Common myeloid progenitor, CD34-positive (primary cell): ENCODE data around the gene SIGLEC1.

Experiments
- CTCF ChIA-PET: fragments of 350-600 bp; sonication (Branson Sonifier 250); formaldehyde crosslinking; loops from one replicate; lab custom pipeline; 2021; ENCODE audit warnings: antibody characterized with exemption; lab: Charles Lee
- POLR2A ChIA-PET: fragments of 350-600 bp; sonication (Branson Sonifier 250); formaldehyde crosslinking; loops from one replicate; lab custom pipeline; 2021; ENCODE audit warnings: antibody characterized with exemption; lab: Charles Lee
- DNase-seq, 3 donors: peaks; one replicate each; pipeline versions ENCODE4 v3.0.0 to v3.0.0-alpha.2; 2013
- H3K27ac ChIP-seq, 2 experiments: 1 replicate in 1 of 2; 2 replicates in 1 of 2; pipeline ENCODE4 v1.7.0; 2013; ENCODE audit warnings: inconsistent platforms in 2 of 2, low read length in 2 of 2, mild to moderate bottlenecking in 2 of 2, low read depth in 1 of 2, moderate library complexity in 1 of 2; ENCODE audit not compliant: severe bottlenecking in 2 of 2, insufficient read depth in 1 of 2, poor library complexity in 1 of 2
- H3K27me3 ChIP-seq, 5 experiments: replicated peaks in 2 of 5; 1 replicate in 3 of 5; 2 replicates in 2 of 5; pipeline versions ENCODE4 v1.6.1 to v1.7.0; 2013; ENCODE audit warnings: low read length in 4 of 5, mild to moderate bottlenecking in 2 of 5, moderate library complexity in 2 of 5, inconsistent platforms in 1 of 5; ENCODE audit not compliant: insufficient read depth in 5 of 5, control insufficient read depth in 4 of 5
- H3K36me3 ChIP-seq, 4 experiments: 1 replicate in 2 of 4; 2 replicates in 2 of 4; pipeline versions ENCODE4 v1.6.1 to v1.7.0; 2013; ENCODE audit warnings: low read length in 3 of 4, control low read depth in 1 of 4, mild to moderate bottlenecking in 1 of 4; ENCODE audit not compliant: control insufficient read depth in 4 of 4, insufficient read depth in 4 of 4
- H3K4me1 ChIP-seq, 4 experiments: 1 replicate in 3 of 4; 2 replicates in 1 of 4; pipeline versions ENCODE4 v1.6.1 to v1.7.1; 2013; ENCODE audit warnings: low read length in 3 of 4, mild to moderate bottlenecking in 3 of 4, control low read depth in 1 of 4, inconsistent platforms in 1 of 4, moderate library complexity in 1 of 4; ENCODE audit not compliant: control insufficient read depth in 4 of 4, insufficient read depth in 4 of 4; ENCODE audit errors: control extremely low read depth in 1 of 4
- H3K4me3 ChIP-seq, 7 experiments: 1 replicate in 4 of 7; 2 replicates in 3 of 7; pipeline versions ENCODE4 v1.5.1 to v1.7.0; 2013; ENCODE audit warnings: mild to moderate bottlenecking in 7 of 7, low read length in 6 of 7, moderate library complexity in 6 of 7, inconsistent platforms in 2 of 7, low read depth in 2 of 7, control low read depth in 1 of 7; ENCODE audit not compliant: insufficient read depth in 4 of 7, control insufficient read depth in 1 of 7; ENCODE audit errors: extremely low read depth in 1 of 7
- H3K9me3 ChIP-seq, 5 experiments: 1 replicate in 4 of 5; 2 replicates in 1 of 5; pipeline versions ENCODE4 v1.6.1 to v1.7.1; 2013; ENCODE audit warnings: low read length in 4 of 5, mild to moderate bottlenecking in 2 of 5, inconsistent platforms in 1 of 5, low read depth in 1 of 5, moderate library complexity in 1 of 5; ENCODE audit not compliant: control insufficient read depth in 4 of 5, insufficient read depth in 2 of 5; ENCODE audit errors: control extremely low read depth in 1 of 5
- WGBS: methylation state at CpG from one replicate; pipeline ENCODE4 v1.1.5; 2013; ENCODE audit not compliant: insufficient coverage; 5-methylcytosine and 5-hydroxymethylcytosine counted together

SIGLEC1 gene

DNA sequence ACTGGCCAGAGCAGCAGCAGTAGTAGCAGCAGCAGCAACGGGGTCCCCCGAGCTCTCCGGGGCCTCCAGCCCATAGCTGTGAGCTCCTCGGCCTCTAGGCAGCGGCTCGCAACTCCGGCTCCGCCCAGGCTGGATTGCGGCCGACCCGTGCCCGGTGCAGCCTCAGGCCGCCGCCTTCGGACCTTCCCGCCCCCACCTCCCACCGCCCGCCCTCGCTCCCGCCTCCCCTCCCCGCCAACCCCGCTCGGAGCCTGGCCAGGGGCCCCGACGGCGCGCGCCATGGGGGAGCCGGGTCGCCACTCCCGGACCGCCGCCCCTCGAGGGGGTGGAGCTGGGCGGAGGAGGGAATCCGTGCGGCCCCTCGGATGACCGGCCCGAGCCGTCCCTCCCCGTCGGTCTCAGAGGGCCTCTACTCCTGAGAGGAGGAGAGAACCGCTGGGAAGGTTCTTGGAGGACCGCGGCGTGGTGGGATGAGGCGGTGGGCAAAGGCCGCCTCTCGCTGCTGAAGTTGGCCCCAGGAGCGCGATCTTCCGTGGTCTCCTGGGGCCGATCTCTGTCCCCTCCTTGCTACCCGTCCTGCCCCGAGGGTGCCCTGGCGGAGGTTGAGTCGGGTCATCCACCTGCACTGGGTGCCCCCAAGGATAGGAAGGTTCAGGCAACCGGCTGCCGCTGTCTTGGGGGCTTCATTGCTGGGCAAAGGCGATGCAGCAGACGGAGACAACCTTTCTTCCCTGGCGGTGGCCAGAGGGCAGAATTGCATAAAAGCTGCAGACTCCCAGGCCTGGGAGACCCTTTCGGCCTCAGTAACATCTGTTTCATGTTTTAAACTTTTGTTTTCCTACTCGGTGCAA, 30.2 kb downstream of the SIGLEC1 start, which contains the start of gene ADAM33:
TSS of gene ADAM33 (minus strand) at position 80 of the 851 bp plus-strand sequence. CDS start at position 74, 6 bp downstream.
- DNase-seq: no peak
- Histone ChIP-seq H3K9me3 (no peaks in the 10 kb centered on the region), H3K36me3 (no peaks in the 10 kb centered on the region), H3K4me1 (peaks cover 0 to 9% (median 4%) of the 10 kb centered on the region in 4 experiments), H3K27ac (no peak within 1 kb of the TSS), H3K27me3 (peaks cover 0 to 77% (median 34%) of the 10 kb centered on the region in 5 experiments), H3K4me3 (peak within 1 kb of the TSS in 3 of 7 experiments; percentile 4 to 45 (median 19))
- CTCF ChIA-PET: interaction anchor here (1.2 to 14.4 kb wide), 2 partner anchors 15 to 28 kb away, joined by 4 to 121 read pairs; partner anchors contain the start of gene SIGLEC1
- POLR2A ChIA-PET: interaction anchor here (0.8 kb wide), 1 partner anchor 31 kb away, joined by 3 read pairs; no protein-coding TSS in a partner anchor
- WGBS: 11% methylated on average over 32 of the region's 65 CpGs

DNA sequence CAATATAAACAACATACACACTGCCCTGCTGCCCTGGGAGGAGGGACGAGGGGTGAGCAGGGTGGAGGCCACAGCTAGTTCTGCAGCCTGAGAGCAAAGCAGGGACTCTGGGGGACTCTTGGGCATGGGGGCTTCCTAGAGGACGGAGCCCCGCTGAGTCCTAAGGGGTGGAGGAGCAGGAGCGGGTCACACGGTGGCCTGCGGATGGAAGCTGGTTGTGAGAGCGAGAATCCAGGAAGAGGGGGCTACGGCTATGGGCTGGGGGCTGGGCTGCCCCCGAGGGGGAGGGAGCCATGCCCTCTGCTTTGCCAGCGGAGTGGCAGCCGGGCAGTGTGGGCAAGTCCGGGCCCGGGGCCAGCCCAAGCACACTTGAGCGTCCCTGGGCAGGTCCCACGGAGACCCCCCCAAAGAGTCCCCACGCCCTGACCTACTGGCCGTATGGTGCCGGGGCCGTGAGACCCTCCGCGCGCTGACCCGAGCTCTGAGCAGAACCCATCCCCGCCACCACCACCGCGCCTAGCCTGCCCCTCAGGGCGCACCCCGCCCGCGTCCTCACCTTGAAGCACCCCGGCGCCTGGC, 31.0 kb downstream of the SIGLEC1 start:
- peaks cover 0 to 70% (median 34%) of the 10 kb centered on the region in 5 experiments for H3K27me3 ChIP-seq
- ChIA-PET POLR2A (interaction anchor here (0.8 kb wide), 1 partner anchor 30 kb away, joined by 3 read pairs; no protein-coding TSS in a partner anchor), CTCF (interaction anchor here (1.2 to 14.4 kb wide), 2 partner anchors 15 to 29 kb away, joined by 4 to 121 read pairs; partner anchors contain the start of gene SIGLEC1)
- 8% methylated on average over 23 of the region's 32 CpGs for WGBS
- H3K4me1 ChIP-seq: peaks cover 0 to 9% (median 4%) of the 10 kb centered on the region in 4 experiments
- H3K4me3 ChIP-seq: peak overlapping the region in 2 of 7 experiments; percentile 4 to 45
- no peak for DNase-seq
- no peaks in the 10 kb centered on the region for H3K36me3 ChIP-seq
- no peaks in the 10 kb centered on the region for H3K9me3 ChIP-seq
- H3K27ac ChIP-seq: no peak overlapping the region

DNA sequence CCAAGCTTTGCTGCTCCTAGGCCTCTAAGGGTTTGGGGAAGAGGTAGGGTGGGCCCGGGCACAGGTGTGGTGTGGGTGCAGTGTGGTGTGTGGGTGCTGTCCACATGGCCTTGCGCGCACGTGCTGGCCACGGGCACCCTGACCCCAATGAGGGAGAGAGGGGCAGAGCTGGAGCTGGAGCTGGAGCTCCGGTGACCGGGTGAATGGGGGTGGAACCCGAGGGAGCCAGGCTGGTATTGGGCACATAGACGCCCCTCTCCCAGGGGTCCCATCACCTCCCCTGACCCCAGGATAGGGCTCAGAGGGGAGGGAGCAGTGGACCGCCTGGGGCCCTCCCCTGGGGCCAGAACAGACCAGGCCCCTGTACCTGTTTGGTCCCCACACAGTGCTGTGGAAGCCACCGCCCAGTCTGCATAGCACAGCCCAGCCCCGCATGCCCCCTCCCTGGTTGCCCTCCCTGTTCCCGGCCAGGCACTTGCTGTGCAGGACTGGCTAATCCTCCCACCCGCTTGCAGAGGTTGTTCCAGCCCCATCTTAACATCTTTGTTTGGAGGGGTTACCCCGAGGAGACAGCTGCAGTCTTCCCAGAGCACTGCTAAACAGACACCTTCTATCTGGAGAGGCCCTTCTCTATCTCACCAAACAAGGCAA, 31.6 kb downstream of the SIGLEC1 start:
- DNase-seq: no peak
- no peak overlapping the region for H3K4me3 ChIP-seq
- peaks cover 0 to 9% (median 4%) of the 10 kb centered on the region in 4 experiments for H3K4me1 ChIP-seq
- no peaks in the 10 kb centered on the region for H3K9me3 ChIP-seq
- ChIA-PET POLR2A (interaction anchor here (0.6 kb wide), 1 partner anchor 18 kb away, joined by 3 read pairs; no protein-coding TSS in a partner anchor), CTCF (interaction anchor here (1.2 to 14.4 kb wide), 4 partner anchors 14 to 38 kb away, joined by 4 to 121 read pairs (median 16); partner anchors contain the start of gene SIGLEC1)
- H3K36me3 ChIP-seq: no peaks in the 10 kb centered on the region
- peaks cover 0 to 74% (median 34%) of the 10 kb centered on the region in 5 experiments for H3K27me3 ChIP-seq
- WGBS: 83% methylated on average over 7 of the region's 15 CpGs
- no peak overlapping the region for H3K27ac ChIP-seq

DNA sequence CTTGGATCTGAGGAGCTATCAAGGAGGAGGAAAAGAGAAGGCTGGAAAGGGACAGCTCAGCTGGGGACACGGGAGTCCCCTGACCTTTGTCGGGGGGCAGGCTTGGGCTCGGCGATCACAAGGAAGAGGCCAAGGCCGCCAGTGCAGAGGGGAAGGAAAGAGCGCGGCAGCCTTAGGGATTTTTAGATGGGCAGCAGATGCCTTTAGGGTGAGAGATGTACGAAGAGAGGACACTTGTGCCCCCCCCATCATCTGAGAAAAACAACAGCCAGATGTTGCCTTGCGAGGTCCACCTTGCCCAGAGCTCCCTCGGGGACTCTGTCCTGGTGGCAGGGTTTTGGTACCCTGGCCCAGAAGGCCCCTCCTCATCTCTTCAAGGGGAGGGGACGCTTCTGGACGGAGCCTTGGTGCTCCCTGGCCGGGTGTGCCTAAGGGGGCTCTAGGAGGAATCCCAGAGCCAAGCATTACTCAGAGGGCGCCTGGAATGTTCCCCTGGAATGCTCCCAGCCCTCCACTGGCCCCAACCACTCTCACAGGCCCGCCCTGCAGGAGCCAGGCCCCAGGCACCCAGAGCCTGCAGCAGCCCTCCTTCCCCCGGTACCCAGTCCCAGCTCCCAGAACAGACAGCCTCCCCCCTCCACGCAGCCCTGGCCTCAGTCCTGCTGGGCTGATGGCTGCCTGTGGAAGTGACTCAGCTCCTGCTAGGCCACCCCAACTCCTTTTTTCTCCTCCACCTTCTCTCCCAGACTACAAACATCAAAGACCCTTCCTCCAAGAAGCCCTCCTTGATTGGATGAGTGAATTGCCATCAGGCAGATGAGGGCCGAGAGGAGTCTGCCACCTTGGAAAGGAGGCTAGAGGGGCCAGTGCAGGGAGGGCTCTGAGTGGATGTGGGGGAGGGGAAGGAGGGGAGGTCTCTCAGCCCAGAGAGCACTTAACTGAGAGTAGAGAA, 32.4 kb downstream of the SIGLEC1 start:
- CTCF ChIA-PET: interaction anchor here (1.2 to 14.4 kb wide), 4 partner anchors 11 to 37 kb away, joined by 3 to 121 read pairs (median 16); partner anchors contain the start of gene SIGLEC1
- no peaks in the 10 kb centered on the region for H3K36me3 ChIP-seq
- no peaks in the 10 kb centered on the region for H3K9me3 ChIP-seq
- H3K4me3 ChIP-seq: no peak overlapping the region
- no peak overlapping the region for H3K27ac ChIP-seq
- WGBS: 81% methylated on average over 12 of the region's 18 CpGs
- peaks cover 0 to 9% (median 4%) of the 10 kb centered on the region in 4 experiments for H3K4me1 ChIP-seq
- peaks cover 0 to 74% (median 30%) of the 10 kb centered on the region in 5 experiments for H3K27me3 ChIP-seq
- no peak for DNase-seq
- POLR2A ChIA-PET: interaction anchor here (0.6 kb wide), 1 partner anchor 17 kb away, joined by 3 read pairs; no protein-coding TSS in a partner anchor

DNA sequence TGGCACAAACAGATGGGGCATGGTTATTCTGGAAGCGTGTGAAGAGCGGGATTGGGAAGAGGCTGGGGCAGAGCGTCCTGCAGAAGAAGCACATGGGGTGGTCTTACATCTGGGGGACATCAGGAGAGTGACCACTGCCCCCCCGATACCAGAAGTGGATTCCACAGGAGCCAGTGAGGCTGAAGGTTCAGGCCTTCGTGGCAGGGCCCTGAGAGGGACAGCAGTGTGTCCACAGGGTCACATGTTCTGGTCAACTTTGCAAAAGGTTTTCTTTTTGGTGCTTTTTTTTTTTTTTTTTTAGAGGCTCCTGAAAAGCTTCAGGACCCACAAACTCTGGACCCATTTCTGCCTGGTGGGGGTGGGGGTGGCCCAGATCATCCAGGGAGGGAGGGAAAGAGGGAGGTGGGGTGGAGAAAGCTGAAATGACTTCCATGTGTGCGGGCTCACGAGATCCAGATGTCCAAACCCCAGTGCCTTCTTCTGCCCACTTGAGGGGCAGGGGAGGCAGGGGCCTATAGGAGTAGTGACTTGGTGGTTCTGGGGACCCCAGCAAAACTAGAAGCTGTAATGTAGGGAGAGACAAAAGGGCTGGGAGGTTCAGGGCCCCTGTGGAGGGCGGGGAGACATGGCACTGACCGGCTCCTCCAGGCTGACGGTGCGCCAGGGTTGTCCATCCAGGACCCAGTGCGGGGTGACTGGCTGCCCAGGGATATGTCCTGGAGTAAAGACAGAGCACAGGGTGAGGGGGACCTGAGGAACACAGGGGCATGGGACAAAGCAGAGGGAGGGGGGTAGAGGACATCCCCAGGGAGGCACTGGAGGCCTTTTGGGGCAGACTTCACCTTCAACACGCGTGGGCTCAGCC, 33.3 kb downstream of the SIGLEC1 start:
- CTCF ChIA-PET: interaction anchor here (1.2 to 14.4 kb wide), 6 partner anchors 12 to 89 kb away, joined by 3 to 121 read pairs (median 5); partner anchors contain the start of gene SIGLEC1
- Histone ChIP-seq H3K4me3 (no peak overlapping the region), H3K36me3 (no peaks in the 10 kb centered on the region), H3K4me1 (peaks cover 0 to 9% (median 4%) of the 10 kb centered on the region in 4 experiments), H3K9me3 (no peaks in the 10 kb centered on the region), H3K27me3 (peaks cover 0 to 81% (median 22%) of the 10 kb centered on the region in 5 experiments), H3K27ac (no peak overlapping the region)
- 94% methylated on average over 13 of the region's 14 CpGs for WGBS
- POLR2A ChIA-PET: interaction anchor here (1.0 kb wide), 1 partner anchor 16 kb away, joined by 3 read pairs; no protein-coding TSS in a partner anchor
- DNase-seq: no peak
